NCI-H2227 (cell line): ENCODE results near the gene SYK.
A peak's percentile ranks its signal among the peaks of the same experiment; 100 is the strongest.

ENCODE experiments used
- DNase-seq: peaks from one replicate; lab custom pipeline; 2025; ENCODE audit not compliant: unreplicated experiment; lab: John Stamatoyannopoulos, UW

SYK gene

DNA sequence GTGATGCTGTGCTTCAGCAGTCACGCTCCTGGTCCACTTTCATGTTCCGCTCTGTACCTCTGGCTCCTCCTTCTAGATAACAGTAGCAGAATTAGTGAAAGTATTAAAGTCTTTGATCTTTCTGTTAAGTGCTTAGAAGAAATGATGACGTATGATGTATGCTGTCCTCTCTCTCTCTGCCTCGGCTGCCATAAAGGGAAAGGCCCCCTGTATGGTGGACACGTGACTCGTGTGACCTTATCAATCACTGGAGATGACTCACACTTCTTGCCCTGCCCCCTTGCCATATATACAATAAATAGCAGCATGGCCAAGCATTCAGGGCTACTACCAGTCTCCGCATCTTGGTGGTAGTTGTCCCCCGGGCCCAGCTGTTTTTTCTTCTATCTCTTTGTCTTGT is 100.3 kb downstream of the SYK start:
- DNase-seq, result no peak

DNA sequence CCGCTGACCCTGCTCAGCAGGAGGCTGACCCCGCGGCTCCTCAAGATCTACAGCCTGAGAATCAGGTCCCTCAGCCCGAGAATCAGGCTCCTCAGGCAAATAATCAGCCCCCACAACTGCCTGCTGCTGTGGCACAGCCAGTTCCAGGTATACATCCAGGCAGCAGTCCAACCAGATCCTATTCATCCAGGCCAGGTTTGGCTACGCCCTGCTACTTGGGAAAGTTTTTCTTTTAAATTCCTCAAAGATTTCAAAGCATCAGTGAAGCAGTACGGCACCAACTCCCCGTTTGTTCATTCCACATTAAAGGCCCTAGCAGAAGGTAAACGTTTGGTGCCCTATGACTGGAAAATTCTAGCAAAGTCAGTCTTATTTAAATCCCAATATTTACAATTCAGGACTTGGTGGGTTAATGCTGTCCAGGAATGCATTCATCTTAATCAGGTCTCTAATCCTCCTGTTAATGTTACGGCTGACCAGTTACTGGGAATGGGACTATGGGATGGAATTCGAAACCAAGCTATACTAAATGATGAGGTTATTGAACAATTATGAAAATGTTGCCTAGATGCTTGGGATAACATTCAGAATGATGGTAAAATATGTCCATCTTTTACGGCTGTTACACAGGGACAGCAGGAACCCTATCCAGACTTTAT is 102.3 kb downstream of the SYK start:
- no peak for DNase-seq

DNA sequence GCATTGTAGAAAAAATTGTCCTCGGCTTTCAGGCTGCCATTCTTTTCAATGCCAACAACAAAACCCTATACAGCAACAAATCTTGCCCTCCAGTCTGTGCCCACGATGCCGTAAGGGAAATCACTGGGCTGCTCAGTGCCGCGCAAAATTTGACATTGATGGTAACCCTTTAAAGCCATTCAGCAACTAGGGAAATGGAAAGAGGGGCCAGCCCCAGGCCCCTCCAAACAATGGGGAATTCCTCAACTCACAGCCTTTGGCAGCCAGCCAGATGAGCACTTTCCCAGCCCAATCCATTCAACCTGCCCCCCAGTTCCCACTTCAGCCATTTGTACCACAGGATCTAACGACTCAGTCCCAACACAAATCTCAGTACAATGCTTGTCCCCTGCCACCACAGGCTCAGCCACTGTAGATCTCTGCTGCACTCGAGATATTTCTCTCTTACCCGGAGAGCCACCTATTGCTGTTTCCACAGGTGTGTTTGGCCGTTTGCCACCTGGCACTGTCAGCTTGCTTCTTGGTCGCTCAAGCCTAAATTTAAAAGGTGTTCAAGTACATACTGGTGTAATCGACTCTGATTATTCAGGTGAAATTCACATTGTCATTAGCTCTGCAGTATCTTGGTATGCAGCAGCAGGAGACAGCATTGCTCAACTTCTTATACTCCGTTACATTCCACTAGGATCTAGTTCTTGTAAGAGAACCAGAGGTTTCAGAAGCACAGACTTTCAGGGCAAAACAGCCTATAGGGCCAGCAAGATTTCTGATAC is 103.3 kb downstream of the SYK start:
- DNase-seq, result no peak

DNA sequence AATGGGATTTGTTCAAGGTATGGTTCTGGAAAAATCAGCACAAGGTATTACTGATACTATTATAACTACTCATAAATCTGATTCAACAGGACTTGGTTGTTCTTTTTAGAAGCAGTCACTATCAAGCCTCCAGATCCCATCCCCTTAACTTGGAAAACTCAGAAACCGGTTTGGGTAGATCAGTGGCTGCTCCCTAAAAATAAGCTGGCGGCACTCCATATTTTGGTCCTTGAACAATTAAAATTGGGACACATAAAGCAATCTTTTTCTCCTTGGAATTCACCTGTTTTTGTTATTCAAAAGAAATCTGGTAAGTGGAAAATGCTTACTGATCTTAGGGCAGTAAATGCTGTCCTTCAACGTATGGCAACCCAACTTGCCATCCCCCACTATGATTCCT is 104.2 kb downstream of the SYK start:
- no peak for DNase-seq

DNA sequence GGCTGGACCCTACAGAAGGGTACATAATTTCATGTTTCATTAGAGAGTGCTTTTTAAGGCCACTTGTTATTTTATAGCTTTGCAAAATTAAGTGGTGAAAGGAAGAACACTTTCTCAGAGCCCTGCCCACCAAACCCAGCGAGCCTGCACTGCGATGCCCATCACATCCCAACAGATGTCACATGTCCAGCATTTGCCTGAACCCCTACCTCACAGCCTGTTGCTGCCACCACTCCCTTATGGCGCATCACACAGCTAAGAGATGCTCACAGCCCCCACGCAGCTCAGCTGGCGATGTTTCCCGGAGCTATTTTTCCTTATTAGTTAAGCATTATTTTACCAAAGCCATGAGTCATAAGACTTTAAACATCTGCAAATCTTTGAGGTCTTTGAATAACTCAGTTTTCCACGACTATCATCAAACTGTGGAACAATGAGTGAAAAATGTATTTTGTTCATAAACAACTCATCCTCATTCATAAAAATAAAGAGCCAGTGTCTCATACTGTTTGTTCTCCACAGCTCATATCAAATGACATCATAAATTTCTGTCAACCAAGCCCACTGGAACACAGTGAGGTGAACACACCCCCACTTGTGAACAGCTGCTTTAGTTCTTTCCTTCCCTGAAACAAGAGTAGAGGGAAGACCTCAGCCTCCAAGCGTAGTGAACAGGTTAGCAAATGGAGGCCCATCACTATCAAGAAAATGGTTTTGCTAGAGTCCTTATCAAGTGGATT is 104.9 kb downstream of the SYK start:
- no peak for DNase-seq

DNA sequence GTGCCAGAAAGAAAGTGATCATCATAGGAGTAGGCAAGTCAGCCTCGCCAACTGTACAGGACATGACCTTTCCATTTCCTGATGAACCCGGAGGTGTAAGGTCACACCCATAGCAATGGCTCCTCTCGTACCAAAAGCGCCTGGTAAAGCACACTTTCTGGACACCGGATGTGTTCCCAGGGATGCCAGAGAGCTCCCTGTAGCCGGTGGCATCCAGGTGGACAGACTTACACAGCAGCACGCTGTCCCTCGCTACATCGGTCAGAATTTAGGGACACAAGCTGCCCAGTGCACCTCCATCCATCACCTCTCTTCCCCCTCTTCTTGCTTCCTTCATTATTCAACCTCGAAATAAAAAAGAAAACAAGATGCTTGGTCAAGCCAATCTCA is 105.4 kb downstream of the SYK start:
- no peak for DNase-seq

DNA sequence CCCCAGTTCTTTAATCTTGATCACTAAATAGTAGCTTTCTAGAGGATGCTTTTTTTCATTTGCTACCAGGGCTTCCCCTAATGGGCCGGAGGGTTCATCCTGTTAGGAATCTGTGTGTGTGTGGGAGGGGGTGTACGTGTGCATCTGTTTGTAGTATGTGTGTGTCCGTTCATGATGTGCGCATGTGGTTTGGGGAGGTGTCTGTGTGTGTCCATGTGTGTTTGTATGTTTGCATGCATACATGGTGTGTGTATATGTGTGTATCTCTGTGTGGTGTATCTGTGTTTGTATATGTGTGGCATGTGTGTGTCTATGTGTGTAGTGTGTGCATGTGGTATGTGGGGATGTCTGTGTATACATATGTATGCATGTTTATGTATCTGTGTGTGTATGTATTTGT is 106.2 kb downstream of the SYK start:
- DNase-seq, result no peak

DNA sequence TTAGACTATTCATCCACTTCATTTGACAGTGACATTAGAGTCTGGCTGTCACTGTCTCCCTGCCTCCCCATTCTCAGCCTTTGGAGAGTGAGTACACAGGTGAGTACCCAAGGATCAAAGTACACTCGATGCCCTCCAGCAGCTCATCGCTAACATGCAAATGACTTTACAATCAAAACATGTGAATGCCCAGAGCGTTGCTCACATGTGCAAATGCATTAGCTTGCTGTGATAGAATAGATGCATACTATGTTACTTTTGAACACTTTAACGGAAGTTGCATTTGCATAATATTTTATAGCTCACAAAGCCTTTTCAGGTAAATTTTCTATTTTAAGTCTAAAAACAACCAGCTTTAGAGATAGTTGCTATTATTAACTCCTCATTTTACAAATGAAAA is 107.6 kb downstream of the SYK start:
- no peak for DNase-seq

DNA sequence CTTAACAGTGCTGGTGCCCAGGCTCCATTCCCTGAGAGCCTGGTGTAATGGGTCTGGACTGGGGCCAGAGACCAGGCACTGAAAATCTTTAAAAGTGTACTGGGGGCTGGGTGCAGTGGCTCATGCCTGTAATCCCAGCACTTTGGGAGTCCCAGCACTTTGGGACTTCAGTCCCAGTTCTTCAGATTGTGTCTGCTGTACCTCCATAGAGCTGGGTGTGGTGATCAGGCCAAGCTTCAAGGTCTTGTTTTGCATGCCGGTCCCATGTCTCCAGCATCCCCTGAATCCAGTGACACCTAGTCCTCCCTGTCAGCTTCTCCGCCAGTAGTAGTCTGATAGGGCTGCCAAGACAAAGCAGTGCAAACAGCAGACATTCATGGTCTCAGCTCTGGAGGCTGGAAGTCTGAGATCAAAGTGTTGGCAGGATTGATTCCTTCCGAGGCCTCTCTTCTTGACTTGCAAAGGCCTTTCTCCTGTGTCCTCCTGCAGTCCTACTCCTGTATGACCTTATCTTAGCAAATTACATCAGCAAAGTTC is 108.2 kb downstream of the SYK start:
- DNase-seq, result no peak

DNA sequence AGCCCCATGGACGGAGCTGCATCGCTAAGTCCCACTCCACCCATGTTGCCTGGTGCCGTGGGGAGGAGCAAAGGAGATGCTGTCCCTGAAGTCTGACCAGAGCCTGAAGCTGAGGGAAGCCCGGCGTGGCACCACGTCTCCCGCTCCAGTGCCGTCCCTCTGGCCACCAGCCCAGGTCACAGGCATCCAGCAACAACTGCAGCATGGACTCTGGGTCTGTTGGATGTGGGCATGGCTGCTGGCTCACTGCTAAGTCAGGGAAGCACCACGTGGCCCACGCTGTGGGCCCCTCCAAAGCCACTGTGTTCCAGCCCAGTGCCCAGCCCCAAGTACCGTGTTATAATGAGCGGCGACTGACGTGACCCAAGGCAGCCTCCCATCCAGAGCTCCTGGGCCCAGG is 112.6 kb downstream of the SYK start:
- no peak for DNase-seq

DNA sequence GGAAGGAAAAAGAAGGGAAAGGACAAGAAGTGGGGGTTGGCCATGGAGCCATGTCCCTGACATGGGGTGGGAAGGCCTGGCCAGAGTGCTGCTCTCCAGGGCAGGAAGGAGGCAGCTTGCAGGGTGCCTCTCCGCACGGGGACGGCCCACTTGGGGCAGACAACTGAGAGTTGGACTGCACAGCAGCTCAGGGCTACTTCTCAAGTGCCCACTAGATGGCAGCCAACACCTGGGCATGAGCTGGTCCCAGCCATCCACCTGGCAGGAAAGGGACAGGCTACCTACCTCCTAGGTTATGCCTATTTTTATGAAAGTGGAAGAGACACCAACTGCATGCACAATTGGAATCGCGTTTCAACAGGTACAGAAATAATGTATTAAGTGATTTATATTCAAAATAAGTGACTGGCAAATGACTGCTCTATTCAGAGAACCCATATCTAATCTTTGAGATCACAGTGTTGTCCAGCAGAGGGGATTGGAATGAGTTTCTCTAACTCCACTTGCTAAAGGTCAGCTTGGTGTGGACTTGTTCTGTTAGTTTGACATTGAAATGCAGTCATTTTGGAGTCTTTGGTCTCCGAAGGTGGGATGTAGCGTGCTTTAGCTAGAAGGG is 113.4 kb downstream of the SYK start:
- peak; percentile 76 for DNase-seq

DNA sequence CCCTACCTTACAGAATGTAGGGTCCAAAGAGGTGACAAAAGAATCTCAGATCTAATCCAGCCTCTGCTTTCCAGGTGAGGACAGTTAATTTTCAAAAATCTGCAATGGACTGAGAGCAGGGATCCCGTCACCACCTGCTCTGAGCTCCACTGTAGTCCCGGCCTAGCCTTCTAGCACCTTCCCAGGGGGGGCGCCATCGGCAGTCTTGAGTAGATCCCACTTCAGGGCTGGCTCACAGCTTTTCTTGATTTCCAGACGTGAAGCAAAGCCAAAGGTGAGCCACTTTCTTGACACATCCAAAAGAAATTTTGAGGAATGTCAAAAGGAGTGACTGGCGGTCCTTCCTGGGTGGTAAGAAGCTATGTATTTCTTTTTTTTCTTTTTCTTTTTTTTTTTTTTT is 114.1 kb downstream of the SYK start:
- DNase-seq, result peak; percentile 4

DNA sequence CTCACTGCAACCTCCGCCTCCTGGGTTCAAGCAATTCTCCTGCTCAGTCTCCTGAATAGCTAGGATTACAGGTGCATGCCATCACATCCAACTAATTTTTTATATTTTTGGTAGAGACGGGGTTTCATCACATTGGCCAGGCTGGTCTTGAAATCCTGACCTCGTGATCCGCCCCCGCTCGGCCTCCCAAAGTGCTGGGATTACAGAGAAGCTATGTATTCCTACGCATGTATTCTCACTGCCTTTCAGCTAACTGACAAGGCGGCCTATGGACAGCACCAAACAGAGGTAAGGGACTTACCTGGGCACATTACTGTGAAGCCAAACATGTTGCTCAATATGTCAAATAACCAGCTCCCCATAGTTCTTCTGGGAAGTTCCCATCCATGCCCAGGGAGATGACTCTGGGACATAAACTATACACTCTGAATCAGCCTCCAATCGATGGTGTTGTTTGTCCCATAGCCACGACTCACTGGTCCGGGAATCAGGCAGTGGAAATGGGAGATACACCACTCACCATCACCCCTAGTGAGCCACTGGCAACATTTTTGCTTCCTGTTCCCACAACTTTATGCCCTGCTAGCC is 114.6 kb downstream of the SYK start:
- no peak for DNase-seq

DNA sequence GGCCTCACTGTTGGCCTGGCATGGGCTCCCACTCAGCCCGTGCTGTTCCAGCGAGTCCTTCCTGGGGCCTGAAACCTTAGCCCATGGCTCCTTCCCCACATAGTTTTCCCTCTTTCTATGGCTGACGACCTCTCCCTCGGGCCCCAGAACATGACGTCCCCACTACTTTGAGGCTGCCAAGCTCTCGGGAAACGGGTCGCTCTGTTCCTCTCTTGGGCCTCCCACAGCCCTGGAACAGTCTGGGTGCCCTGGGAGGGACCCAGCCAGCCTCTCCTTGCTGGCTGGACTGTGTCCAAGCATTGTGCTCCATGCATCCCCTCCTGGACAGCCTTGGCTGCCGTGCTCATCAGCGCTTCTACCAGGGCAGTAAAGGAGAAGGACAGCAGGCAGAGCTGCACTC is 118.3 kb downstream of the SYK start:
- no peak for DNase-seq

DNA sequence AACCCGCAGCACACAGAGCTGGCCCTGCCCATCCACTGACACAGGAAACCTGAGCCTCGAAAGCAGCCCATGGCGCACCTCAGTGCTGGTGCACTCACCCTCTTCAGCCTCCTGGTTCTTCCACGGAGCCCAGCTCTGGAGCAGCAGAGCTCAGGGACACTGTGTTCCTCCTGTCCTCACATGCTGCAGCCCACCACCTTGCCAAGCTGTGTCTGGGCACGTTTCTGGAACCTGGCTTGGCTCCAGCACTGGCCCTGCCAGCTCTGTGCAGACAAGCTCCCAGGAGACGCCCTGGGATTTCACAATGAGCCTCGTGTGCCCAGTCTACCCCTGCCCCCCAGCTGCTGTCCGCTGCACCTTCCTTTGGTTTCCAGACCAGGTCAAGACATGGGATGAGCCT is 119.5 kb downstream of the SYK start:
- DNase-seq, result no peak

DNA sequence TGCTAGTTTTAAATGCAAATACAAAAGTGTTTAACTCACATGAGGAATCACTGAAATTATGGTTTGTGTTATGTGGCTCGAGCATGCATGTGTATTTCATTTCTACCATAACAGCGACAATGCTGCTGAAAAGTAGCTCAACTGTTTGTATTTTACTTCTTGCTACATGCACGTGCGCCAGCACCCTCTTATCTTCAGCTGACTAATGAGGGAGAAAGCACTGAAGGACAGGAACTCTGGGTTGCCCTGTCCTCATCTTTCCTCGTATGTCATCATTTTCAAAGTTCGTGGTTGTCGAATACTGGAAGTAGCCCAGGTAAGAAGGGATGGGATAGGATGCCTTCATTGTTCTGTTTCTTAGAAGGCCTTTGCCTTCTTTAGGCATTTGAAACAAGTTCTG is 120.3 kb downstream of the SYK start:
- no peak for DNase-seq

DNA sequence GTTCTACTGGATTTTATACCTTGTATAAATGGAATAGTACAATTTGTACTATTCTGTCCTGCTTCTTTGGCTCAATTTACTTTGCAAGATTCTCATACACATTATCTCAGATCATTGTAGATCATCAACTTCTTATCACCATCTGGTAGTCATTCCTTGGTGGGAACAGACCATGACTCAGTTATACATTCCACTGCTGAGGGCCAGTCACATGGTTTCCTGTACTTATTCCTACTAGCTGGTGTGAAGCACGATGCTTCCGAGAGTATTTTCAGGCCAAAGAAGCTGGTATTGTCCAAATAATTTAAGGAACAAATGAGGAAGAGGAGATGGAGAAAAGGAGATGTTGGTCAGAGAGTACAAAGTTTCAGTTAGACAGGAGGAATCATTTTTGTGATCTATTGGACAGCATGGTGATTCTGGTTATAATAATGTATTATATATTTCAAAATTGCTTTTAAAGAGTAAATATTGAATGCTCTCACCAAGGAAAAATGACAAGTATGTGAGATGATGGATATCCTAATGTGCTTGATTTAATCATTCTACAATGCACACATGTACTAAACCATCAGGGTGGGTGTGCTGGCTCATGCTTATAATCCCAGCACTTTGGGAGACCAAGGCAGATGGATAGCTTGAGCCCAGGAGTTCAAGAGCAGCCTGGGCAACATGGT is 124.1 kb downstream of the SYK start:
- DNase-seq, result no peak

DNA sequence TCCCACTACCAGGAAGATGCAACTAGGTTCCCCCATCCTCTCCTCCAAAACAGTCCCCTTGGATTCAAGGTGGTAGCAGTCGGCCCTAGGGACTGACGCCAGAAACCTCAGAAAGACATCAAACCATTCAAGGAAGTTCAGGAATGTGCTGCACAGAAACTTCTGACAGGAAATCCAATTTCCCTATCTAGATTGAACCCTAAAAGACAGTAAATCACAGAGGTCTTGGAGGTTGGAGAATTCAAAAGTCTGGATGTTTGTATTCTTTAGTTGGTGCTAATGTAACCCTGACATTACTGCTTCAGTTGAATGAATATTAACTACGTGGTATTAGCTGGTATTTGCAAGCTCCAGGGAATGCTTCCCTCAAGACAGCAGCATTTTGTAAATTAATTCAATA is 125.3 kb downstream of the SYK start:
- no peak for DNase-seq

DNA sequence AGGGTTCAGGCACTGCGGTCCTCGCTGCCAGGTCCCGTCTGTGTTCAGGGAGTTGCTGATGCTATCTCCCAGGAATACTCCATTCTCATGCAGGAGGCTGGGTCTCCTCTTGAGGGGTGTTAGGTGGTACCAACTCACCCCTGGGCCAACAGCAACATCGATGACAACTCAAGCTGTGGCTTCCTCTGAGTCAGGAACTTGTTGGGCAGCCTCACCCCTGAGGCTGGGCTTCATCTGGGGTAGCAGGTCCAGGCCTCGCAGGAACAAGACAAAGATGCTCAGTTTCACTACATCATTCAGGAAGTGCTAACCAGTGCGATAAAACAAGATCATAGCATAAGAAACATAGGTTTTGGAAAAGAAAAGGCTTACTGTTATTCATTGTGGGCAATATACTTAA is 125.9 kb downstream of the SYK start:
- DNase-seq, result no peak

DNA sequence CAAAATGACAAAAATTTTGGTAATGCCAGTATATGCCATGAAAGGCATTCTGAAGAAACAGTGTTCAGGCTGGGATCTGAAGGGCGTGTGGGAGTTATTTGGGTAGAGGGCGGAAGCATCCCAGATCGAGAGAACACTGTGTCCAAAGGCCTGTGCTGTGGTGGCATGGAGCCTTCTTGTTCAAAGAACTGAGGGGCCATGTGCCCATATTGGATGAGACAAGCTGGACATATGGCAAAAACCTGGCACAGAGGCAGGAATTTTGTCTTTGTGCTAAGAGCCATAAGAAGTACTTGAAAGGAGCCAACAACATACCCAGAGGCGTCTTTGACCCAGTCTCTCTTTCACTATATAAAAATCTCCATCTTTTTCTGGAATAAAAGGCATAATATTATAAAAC is 128.0 kb downstream of the SYK start:
- no peak for DNase-seq

DNA sequence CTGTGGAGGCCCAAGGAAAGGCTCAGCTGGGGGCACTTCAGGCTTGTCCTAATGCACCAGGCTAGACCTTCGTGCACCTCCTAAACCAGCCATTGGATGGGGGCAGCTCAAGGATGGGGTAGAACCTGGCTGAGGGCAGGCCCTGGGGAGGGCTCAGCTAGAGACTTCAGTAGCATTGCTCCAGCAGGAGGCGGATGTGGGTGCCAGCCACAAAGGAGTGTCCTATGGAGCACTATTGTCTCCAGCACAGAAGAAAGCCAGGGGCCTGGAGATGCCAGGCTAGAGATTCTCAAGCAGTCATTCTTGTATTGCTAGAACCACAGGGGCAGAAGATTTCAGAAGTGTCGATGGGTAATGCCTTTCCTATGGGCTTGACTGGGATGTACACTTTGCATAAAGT is 131.8 kb downstream of the SYK start:
- DNase-seq, result no peak
